HEK293T (cell line): ENCODE measurements around the gene NDUFS7.

Source experiments
- CTCF ChIA-PET: fragments of 350-600 bp; formaldehyde crosslinking; extraction: SDS; loops from one replicate; lab custom pipeline; 2021; ENCODE audit warnings: antibody characterized with exemption, inconsistent platforms; lab: Yijun Ruan, JAX
- POLR2A ChIA-PET: fragments of 350-600 bp; formaldehyde crosslinking; extraction: SDS; loops from one replicate; lab custom pipeline; 2020; ENCODE audit warnings: antibody characterized with exemption, inconsistent platforms; lab: Yijun Ruan, JAX
- DNase-seq: peaks from one replicate; pipeline ENCODE4 v3.0.0; 2012; ENCODE audit warnings: mixed read lengths; ENCODE audit errors: extremely low spot score
- ARNT ChIP-seq: fragments of 450-650 bp; IDR thresholded peaks from 2 replicates; pipeline ENCODE4 v1.6.1; 2017; ENCODE audit warnings: mild to moderate bottlenecking
- BHLHE40 ChIP-seq: fragments of 450-650 bp; IDR thresholded peaks from 2 replicates; pipeline ENCODE4 v1.6.1; 2016; ENCODE audit warnings: mild to moderate bottlenecking, moderate library complexity, borderline replicate concordance
- CTBP1 ChIP-seq: fragments of 450-650 bp; IDR thresholded peaks from 2 replicates; pipeline ENCODE4 v1.6.1; 2016; ENCODE audit warnings: borderline replicate concordance
- ELF4 ChIP-seq: fragments of 450-650 bp; IDR thresholded peaks from 2 replicates; pipeline ENCODE4 v1.6.1; 2017; ENCODE audit warnings: antibody characterized with exemption
- FOXA1 ChIP-seq: fragments of 450-650 bp; IDR thresholded peaks from 2 replicates; pipeline ENCODE4 v1.6.1; 2016; ENCODE audit warnings: mild to moderate bottlenecking
- FOXK2 ChIP-seq: fragments of 450-650 bp; IDR thresholded peaks from 2 replicates; pipeline ENCODE4 v1.6.1; 2016; ENCODE audit warnings: mild to moderate bottlenecking
- FOXM1 ChIP-seq: fragments of 450-650 bp; IDR thresholded peaks from 2 replicates; pipeline ENCODE4 v1.6.1; 2017; ENCODE audit warnings: mild to moderate bottlenecking, borderline replicate concordance
- HDGF ChIP-seq: fragments of 450-650 bp; IDR thresholded peaks from 2 replicates; pipeline ENCODE4 v1.6.1; 2017; ENCODE audit warnings: antibody characterized with exemption, borderline replicate concordance
- L3MBTL2 ChIP-seq: fragments of 450-650 bp; conservative IDR thresholded peaks from 2 replicates; pipeline ENCODE4 v1.6.1; 2016; ENCODE audit warnings: mild to moderate bottlenecking
- LEF1 ChIP-seq: fragments of 450-650 bp; IDR thresholded peaks from 2 replicates; pipeline ENCODE4 v1.6.1; 2017; ENCODE audit warnings: mild to moderate bottlenecking, borderline replicate concordance
- NFRKB ChIP-seq: fragments of 450-650 bp; IDR thresholded peaks from 2 replicates; pipeline ENCODE4 v1.6.1; 2016; ENCODE audit warnings: mild to moderate bottlenecking, moderate library complexity
- PKNOX1 ChIP-seq: fragments of 450-650 bp; IDR thresholded peaks from 2 replicates; pipeline ENCODE4 v1.6.1; 2016
- SP1 ChIP-seq: fragments of 450-650 bp; IDR thresholded peaks from 2 replicates; pipeline ENCODE4 v1.6.1; 2017
- SUZ12 ChIP-seq: fragments of 450-650 bp; IDR thresholded peaks from 2 replicates; pipeline ENCODE4 v1.6.1; 2016; ENCODE audit warnings: mild to moderate bottlenecking
- TARDBP ChIP-seq: fragments of 450-650 bp; IDR thresholded peaks from 2 replicates; pipeline ENCODE4 v1.6.1; 2016
- ZNF384 ChIP-seq: fragments of 450-650 bp; IDR thresholded peaks from 2 replicates; pipeline ENCODE4 v1.6.1; 2016

The NDUFS7 gene

GRCh38 chr19:1421958-1422305 lies 38.2 kb downstream of the NDUFS7 start:
- DNase-seq = no peak
- ChIA-PET CTCF (no interaction called here), POLR2A (no interaction called here)
- TF ChIP-seq BHLHE40 (no peak), ZNF384 (no peak), LEF1 (no peak), SP1 (no peak), ELF4 (no peak), FOXA1 (no peak)

GRCh38 chr19:1422360-1422759 lies 38.7 kb downstream of the NDUFS7 start:
- TF ChIP-seq FOXM1 (no peak), CTBP1 (no peak), SUZ12 (no peak), BHLHE40 (no peak), PKNOX1 (no peak), ELF4 (no peak), L3MBTL2 (no peak), FOXA1 (no peak), NFRKB (no peak), ZNF384 (no peak), FOXK2 (no peak), SP1 (no peak), LEF1 (no peak), HDGF (no peak), TARDBP (no peak), ARNT (no peak)
- POLR2A ChIA-PET = no interaction called here
- CTCF ChIA-PET = no interaction called here
- DNase-seq = no peak

- DNase-seq = no peak
- TF ChIP-seq FOXK2 = no peak
- TF ChIP-seq FOXA1 = no peak
- TF ChIP-seq NFRKB = no peak
- no peak for TF ChIP-seq TARDBP
- TF ChIP-seq HDGF = no peak
- no peak for TF ChIP-seq BHLHE40
- no peak for TF ChIP-seq PKNOX1
- TF ChIP-seq LEF1 = no peak
- POLR2A ChIA-PET = no interaction called here
- CTCF ChIA-PET = interaction anchor here (1.0 kb wide), 1 partner anchor 31 kb away, joined by 3 read pairs; no protein-coding TSS in a partner anchor
Observed at GRCh38 chr19:1422943-1423342, 39.2 kb downstream of the NDUFS7 start.

- no peak for DNase-seq
- POLR2A ChIA-PET = no interaction called here
- TF ChIP-seq SUZ12 (no peak), ZNF384 (no peak), LEF1 (no peak), NFRKB (no peak), PKNOX1 (no peak), SP1 (no peak), CTBP1 (no peak), FOXA1 (no peak), ELF4 (no peak), TARDBP (no peak), L3MBTL2 (no peak), FOXM1 (no peak), BHLHE40 (no peak), ARNT (no peak), HDGF (no peak), FOXK2 (no peak)
- CTCF ChIA-PET = interaction anchor here (1.0 kb wide), 1 partner anchor 30 kb away, joined by 3 read pairs; no protein-coding TSS in a partner anchor
Observed at GRCh38 chr19:1423436-1424191, 39.9 kb downstream of the NDUFS7 start.

GRCh38 chr19:1424192-1424955 lies 40.7 kb downstream of the NDUFS7 start:
- CTCF ChIA-PET = no interaction called here
- POLR2A ChIA-PET = no interaction called here
- DNase-seq = no peak
- TF ChIP-seq FOXK2 (no peak), TARDBP (no peak), FOXA1 (no peak), CTBP1 (no peak), FOXM1 (no peak), NFRKB (no peak), LEF1 (no peak), BHLHE40 (no peak), ARNT (no peak), SUZ12 (no peak), ELF4 (no peak), SP1 (no peak), ZNF384 (no peak), HDGF (no peak), L3MBTL2 (no peak), PKNOX1 (no peak)
